ENCODE measurements around the gene ZSWIM2.
"Not testable (repeated sequence)": the region's sequence is repeated elsewhere in the genome, so short reads cannot be mapped to it uniquely, and the experiment has no call there.

ZSWIM2 gene

GRCh38 chr2:186874713-186875112 is 25.7 kb upstream of the ZSWIM2 start:
- Mint-ChIP-seq H3K36me3 (ENCODE audit: low read depth) (no peaks in the 10 kb centered on the region), H3K4me3 (no peak overlapping the region), H3K9me3 (no peaks in the 10 kb centered on the region), H3K27me3 (ENCODE audit: low read depth) (no peaks in the 10 kb centered on the region), H3K4me1 (ENCODE audit: low read depth) (no peaks in the 10 kb centered on the region), H3K27ac (no peak overlapping the region)
- DNase-seq (ENCODE audit: low spot score): no peak

DNA sequence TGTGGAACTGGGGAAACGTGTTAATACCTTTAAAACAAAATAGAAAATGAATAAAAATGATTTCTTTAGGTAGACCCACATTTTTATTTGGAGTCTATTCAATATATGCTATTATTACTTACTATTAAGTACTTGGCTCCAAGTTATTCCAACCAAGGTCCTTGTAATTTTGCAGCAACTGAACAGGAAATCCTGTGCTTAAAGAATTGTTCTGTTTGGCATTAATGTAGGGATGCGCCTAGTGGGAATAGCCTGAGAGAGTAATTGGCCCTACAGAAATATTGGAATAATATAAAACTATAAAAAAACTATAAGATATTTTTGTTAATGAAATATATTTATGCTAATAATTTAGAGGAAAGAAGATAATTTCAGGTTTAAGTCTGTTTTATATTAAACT is 22.9 kb upstream of the ZSWIM2 start:
- no peaks in the 10 kb centered on the region for H3K27me3 Mint-ChIP-seq (ENCODE audit: low read depth)
- no peak overlapping the region for H3K27ac Mint-ChIP-seq
- no peak overlapping the region for H3K4me3 Mint-ChIP-seq
- no peak for DNase-seq (ENCODE audit: low spot score)
- no peaks in the 10 kb centered on the region for H3K36me3 Mint-ChIP-seq (ENCODE audit: low read depth)
- H3K9me3 Mint-ChIP-seq: no peaks in the 10 kb centered on the region
- no peaks in the 10 kb centered on the region for H3K4me1 Mint-ChIP-seq (ENCODE audit: low read depth)

- no peak overlapping the region for H3K27ac Mint-ChIP-seq
- H3K27me3 Mint-ChIP-seq (ENCODE audit: low read depth): no peaks in the 10 kb centered on the region
- no peak for DNase-seq (ENCODE audit: low spot score)
- H3K4me1 Mint-ChIP-seq (ENCODE audit: low read depth): no peaks in the 10 kb centered on the region
- no peak overlapping the region for H3K4me3 Mint-ChIP-seq
- no peaks in the 10 kb centered on the region for H3K36me3 Mint-ChIP-seq (ENCODE audit: low read depth)
- no peaks in the 10 kb centered on the region for H3K9me3 Mint-ChIP-seq
Measured at GRCh38 chr2:186868344-186868743, 19.4 kb upstream of the ZSWIM2 start.

- Mint-ChIP-seq H3K27me3 (ENCODE audit: low read depth) (no peaks in the 10 kb centered on the region), H3K27ac (no peak overlapping the region), H3K9me3 (no peaks in the 10 kb centered on the region), H3K36me3 (ENCODE audit: low read depth) (no peaks in the 10 kb centered on the region), H3K4me3 (no peak overlapping the region), H3K4me1 (ENCODE audit: low read depth) (no peaks in the 10 kb centered on the region)
- no peak for DNase-seq (ENCODE audit: low spot score)
Measured at GRCh38 chr2:186862869-186863709, 14.1 kb upstream of the ZSWIM2 start.

GRCh38 chr2:186855216-186855615 is 6.2 kb upstream of the ZSWIM2 start:
- no peak for DNase-seq (ENCODE audit: low spot score)
- Mint-ChIP-seq H3K9me3 (no peaks in the 10 kb centered on the region), H3K36me3 (ENCODE audit: low read depth) (no peaks in the 10 kb centered on the region), H3K4me3 (no peak overlapping the region), H3K27ac (no peak overlapping the region), H3K4me1 (ENCODE audit: low read depth) (no peaks in the 10 kb centered on the region), H3K27me3 (ENCODE audit: low read depth) (peaks cover 2% of the 10 kb centered on the region)

DNA sequence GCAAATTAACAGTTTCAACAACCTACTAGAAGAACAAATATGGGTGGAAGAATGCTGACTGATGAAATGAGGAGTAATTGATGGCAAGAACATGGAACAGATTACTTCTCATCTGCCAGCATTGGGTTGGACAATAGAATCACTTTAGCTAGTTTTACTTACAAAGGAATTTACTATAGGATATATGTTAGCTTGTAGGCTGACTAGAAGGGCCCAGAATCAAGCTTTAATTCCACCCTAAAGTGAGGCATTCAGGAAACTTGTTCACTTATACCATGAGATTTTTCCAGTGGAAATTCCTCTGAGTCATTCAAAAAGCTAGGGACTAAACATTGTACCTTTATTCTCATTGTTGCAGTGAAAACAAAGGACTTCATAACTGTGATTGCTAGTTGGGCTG is 5.0 kb upstream of the ZSWIM2 start:
- Mint-ChIP-seq H3K4me1 (ENCODE audit: low read depth) (no peaks in the 10 kb centered on the region), H3K4me3 (no peak overlapping the region), H3K9me3 (no peaks in the 10 kb centered on the region), H3K36me3 (ENCODE audit: low read depth) (no peaks in the 10 kb centered on the region), H3K27ac (no peak overlapping the region), H3K27me3 (ENCODE audit: low read depth) (peaks cover 14% of the 10 kb centered on the region)
- DNase-seq (ENCODE audit: low spot score): no peak

DNA sequence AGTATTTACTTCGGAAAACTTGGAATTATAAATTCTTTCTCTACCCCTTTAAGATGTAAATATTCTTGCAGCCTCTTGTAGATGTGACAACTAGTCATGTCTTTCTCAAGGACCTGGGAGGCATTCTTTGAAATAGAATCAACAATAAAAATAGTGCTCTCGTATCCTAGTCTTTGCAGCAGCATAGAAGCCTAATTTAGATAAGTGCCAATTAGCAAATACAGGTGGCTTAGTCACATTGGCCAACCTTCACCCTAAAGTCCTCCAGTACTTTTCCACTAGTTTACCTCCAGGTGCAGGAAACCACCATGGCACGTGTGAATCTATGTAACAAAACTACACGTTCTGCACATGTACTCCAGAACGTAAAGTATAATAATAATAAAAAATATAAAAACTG is 3.5 kb upstream of the ZSWIM2 start:
- H3K27ac Mint-ChIP-seq: no peak overlapping the region
- H3K27me3 Mint-ChIP-seq (ENCODE audit: low read depth): peaks cover 18% of the 10 kb centered on the region
- no peak overlapping the region for H3K4me3 Mint-ChIP-seq
- no peaks in the 10 kb centered on the region for H3K36me3 Mint-ChIP-seq (ENCODE audit: low read depth)
- H3K9me3 Mint-ChIP-seq: no peaks in the 10 kb centered on the region
- no peak for DNase-seq (ENCODE audit: low spot score)
- no peaks in the 10 kb centered on the region for H3K4me1 Mint-ChIP-seq (ENCODE audit: low read depth)

DNA sequence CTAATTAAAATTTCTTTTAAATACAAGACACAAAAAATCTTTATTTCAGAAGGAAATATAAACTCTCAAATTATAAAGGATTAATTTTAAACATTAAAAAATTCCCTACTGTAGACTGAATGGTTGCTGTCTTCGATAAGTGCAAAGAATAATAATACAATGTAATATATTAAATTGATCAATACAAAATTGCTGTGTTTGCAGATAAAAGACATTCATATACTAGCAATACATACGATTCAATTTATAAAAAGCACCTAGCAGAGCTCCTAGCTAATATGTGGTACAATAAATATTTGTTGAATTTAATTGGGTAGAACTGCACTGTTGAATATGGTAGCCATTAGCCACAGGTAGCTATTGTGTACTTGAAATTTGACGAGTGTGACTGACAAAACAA is 6.6 kb downstream of the ZSWIM2 start:
- no peaks in the 10 kb centered on the region for H3K36me3 Mint-ChIP-seq (ENCODE audit: low read depth)

GRCh38 chr2:186841940-186842339 is 7.0 kb downstream of the ZSWIM2 start:
- no peak for DNase-seq (ENCODE audit: low spot score)
- H3K9me3 Mint-ChIP-seq: no peaks in the 10 kb centered on the region
- H3K4me1 Mint-ChIP-seq (ENCODE audit: low read depth): no peaks in the 10 kb centered on the region
- H3K27ac Mint-ChIP-seq: no peak overlapping the region
- no peaks in the 10 kb centered on the region for H3K27me3 Mint-ChIP-seq (ENCODE audit: low read depth)
- no peak overlapping the region for H3K4me3 Mint-ChIP-seq
- no peaks in the 10 kb centered on the region for H3K36me3 Mint-ChIP-seq (ENCODE audit: low read depth)

More for the DNA sequence above, 6.6 kb downstream of the ZSWIM2 start:
- Mint-ChIP-seq H3K9me3 (no peaks in the 10 kb centered on the region), H3K27me3 (ENCODE audit: low read depth) (no peaks in the 10 kb centered on the region), H3K4me1 (ENCODE audit: low read depth) (no peaks in the 10 kb centered on the region), H3K27ac (no peak overlapping the region), H3K4me3 (no peak overlapping the region)
- DNase-seq (ENCODE audit: low spot score): no peak

DNA sequence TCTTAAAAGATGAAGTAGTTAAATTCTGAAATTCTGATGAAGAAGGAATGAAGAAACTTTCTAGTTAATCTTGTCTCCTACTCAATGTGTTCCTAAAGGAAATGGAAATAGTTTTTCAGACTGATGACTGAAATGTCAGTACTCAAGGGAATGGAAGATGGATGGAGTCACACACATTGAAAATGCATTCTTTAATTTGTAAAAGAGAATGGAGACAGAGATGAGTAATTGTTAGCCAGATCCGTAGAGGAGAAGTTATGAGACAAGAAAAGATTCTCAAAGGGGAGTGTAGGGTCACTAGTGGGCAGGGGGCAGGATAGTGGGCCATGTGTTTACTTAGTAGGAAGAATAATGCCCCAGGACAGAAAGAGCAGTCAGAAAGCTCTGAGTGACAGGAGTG is 13.3 kb downstream of the ZSWIM2 start:
- no peak for DNase-seq (ENCODE audit: low spot score)
- no peak overlapping the region for H3K27ac Mint-ChIP-seq
- H3K27me3 Mint-ChIP-seq (ENCODE audit: low read depth): no peaks in the 10 kb centered on the region
- no peak overlapping the region for H3K4me3 Mint-ChIP-seq
- H3K9me3 Mint-ChIP-seq: no peaks in the 10 kb centered on the region
- H3K36me3 Mint-ChIP-seq (ENCODE audit: low read depth): no peaks in the 10 kb centered on the region
- H3K4me1 Mint-ChIP-seq (ENCODE audit: low read depth): no peaks in the 10 kb centered on the region

- Mint-ChIP-seq H3K9me3 (no peaks in the 10 kb centered on the region), H3K27me3 (ENCODE audit: low read depth) (no peaks in the 10 kb centered on the region), H3K4me3 (no peak overlapping the region), H3K27ac (no peak overlapping the region), H3K4me1 (ENCODE audit: low read depth) (no peaks in the 10 kb centered on the region), H3K36me3 (ENCODE audit: low read depth) (no peaks in the 10 kb centered on the region)
- DNase-seq (ENCODE audit: low spot score): no peak
Measured at GRCh38 chr2:186827862-186828492, 21.0 kb downstream of the ZSWIM2 start.

GRCh38 chr2:186827411-186827810 is 21.6 kb downstream of the ZSWIM2 start:
- Mint-ChIP-seq H3K36me3 (ENCODE audit: low read depth) (no peaks in the 10 kb centered on the region), H3K27ac (no peak overlapping the region), H3K9me3 (no peaks in the 10 kb centered on the region), H3K4me1 (ENCODE audit: low read depth) (no peaks in the 10 kb centered on the region), H3K27me3 (ENCODE audit: low read depth) (no peaks in the 10 kb centered on the region), H3K4me3 (no peak overlapping the region)
- DNase-seq (ENCODE audit: low spot score): no peak

DNA sequence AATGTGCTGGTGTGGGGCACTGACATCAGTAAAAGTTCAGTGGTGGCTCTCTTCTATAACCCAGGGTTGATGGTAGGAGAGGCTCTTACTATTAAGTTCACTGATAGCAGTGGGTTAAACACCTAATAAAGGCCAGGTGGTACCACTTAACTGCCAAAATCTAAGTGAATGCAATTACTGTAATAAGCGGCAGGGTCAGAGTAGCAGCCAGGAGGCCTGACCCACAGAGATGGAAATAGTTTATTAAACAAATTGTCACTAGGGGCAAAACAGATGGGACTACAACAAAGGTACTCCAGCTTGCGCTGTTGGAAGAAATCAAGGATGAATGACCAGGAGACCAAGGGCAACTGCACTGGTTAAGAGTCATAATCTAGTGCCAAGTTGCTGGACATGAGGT is 26.6 kb downstream of the ZSWIM2 start:
- H3K27me3 Mint-ChIP-seq (ENCODE audit: low read depth): no peaks in the 10 kb centered on the region
- H3K4me1 Mint-ChIP-seq (ENCODE audit: low read depth): no peaks in the 10 kb centered on the region
- H3K9me3 Mint-ChIP-seq: no peaks in the 10 kb centered on the region
- no peak overlapping the region for H3K27ac Mint-ChIP-seq
- H3K36me3 Mint-ChIP-seq (ENCODE audit: low read depth): no peaks in the 10 kb centered on the region
- no peak overlapping the region for H3K4me3 Mint-ChIP-seq
- no peak for DNase-seq (ENCODE audit: low spot score)

DNA sequence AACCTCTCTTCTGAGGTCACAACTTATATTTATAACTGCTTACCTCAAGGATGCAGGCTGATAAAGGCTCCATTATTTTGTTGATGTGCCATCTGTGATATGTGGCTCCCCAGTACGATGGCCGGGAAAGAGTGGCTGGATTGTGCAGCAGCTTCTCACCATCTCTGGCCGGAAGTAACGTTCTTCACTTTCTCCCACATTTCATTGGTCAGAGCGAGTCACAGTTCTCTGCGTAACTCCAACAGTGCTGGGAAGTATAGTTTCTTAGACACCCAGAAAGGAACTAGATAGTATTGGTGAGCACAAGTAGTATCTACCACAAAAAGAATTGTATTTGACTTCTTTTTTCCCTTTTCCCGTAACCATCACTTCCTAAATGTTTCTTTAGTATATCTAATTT is 28.7 kb downstream of the ZSWIM2 start:
- H3K4me3 Mint-ChIP-seq: no peak overlapping the region
- H3K9me3 Mint-ChIP-seq: no peaks in the 10 kb centered on the region
- H3K27ac Mint-ChIP-seq: no peak overlapping the region
- no peaks in the 10 kb centered on the region for H3K4me1 Mint-ChIP-seq (ENCODE audit: low read depth)
- DNase-seq (ENCODE audit: low spot score): no peak
- H3K36me3 Mint-ChIP-seq (ENCODE audit: low read depth): no peaks in the 10 kb centered on the region
- no peaks in the 10 kb centered on the region for H3K27me3 Mint-ChIP-seq (ENCODE audit: low read depth)

DNA sequence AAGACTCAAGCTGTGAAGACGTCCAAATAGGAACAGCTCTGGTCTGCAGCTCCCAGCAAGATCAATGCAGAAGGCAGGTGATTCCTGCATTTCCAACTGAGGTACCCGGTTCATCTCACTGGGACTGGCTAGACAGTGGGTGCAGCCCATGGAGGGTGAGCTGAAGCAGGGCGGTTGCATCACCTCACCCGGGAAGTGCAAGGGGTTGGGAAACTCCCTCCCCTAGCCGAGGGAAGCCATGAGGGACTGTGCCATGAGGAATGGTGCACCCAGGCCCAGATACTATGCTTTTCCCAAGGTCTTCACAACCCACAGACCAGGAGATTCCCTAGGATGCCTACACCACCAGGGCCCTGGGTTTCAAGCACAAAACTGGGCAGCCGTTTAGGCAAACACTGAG is 37.2 kb downstream of the ZSWIM2 start:
- H3K4me1 Mint-ChIP-seq (ENCODE audit: low read depth); H3K9me3 Mint-ChIP-seq; H3K27me3 Mint-ChIP-seq (ENCODE audit: low read depth); H3K4me3 Mint-ChIP-seq; H3K36me3 Mint-ChIP-seq (ENCODE audit: low read depth); H3K27ac Mint-ChIP-seq; DNase-seq (ENCODE audit: low spot score): not testable (repeated sequence)
